ENCODE measurements around the gene SEMA6D.

Gene SEMA6D

GRCh38 chr15:47725906-47726305 is 8.6 kb downstream of the SEMA6D start:
- Histone ChIP-seq H3K4me3 (ENCODE audit: control insufficient read depth in 1 of 7, extremely low read depth in 1 of 7, insufficient read depth in 4 of 7, low read depth in 2 of 7, low read length in 6 of 7) (no peak overlapping the region), H3K4me1 (ENCODE audit: control extremely low read depth in 1 of 4, control insufficient read depth in 4 of 4, insufficient read depth in 4 of 4, low read length in 3 of 4) (no peaks in the 10 kb centered on the region), H3K36me3 (ENCODE audit: control insufficient read depth in 4 of 4, insufficient read depth in 4 of 4, low read length in 3 of 4) (no peaks in the 10 kb centered on the region), H3K9me3 (ENCODE audit: control extremely low read depth in 1 of 5, control insufficient read depth in 4 of 5, insufficient read depth in 2 of 5, low read depth in 1 of 5, low read length in 4 of 5) (no peaks in the 10 kb centered on the region), H3K27me3 (replicated peaks in 2 of 5; ENCODE audit: control insufficient read depth in 4 of 5, insufficient read depth in 5 of 5, low read length in 4 of 5) (peaks cover 0 to 13% (median 7%) of the 10 kb centered on the region in 5 experiments), H3K27ac (ENCODE audit: insufficient read depth in 1 of 2, low read depth in 1 of 2, low read length in 2 of 2, poor library complexity in 1 of 2, severe bottlenecking in 2 of 2) (no peak overlapping the region)
- ChIA-PET POLR2A (no interaction called here), CTCF (interaction anchor here (1.3 kb wide), 1 partner anchor 9 kb away, joined by 5 read pairs; the partner anchor contains the start of gene SEMA6D)
- no peak for DNase-seq
- 80% methylated on average over 6 of the region's 6 CpGs for WGBS (ENCODE audit: insufficient coverage)

- Histone ChIP-seq H3K36me3 (ENCODE audit: control insufficient read depth in 4 of 4, insufficient read depth in 4 of 4, low read length in 3 of 4) (no peaks in the 10 kb centered on the region), H3K27me3 (replicated peaks in 2 of 5; ENCODE audit: control insufficient read depth in 4 of 5, insufficient read depth in 5 of 5, low read length in 4 of 5) (peaks cover 0 to 9% (median 6%) of the 10 kb centered on the region in 5 experiments), H3K4me3 (ENCODE audit: control insufficient read depth in 1 of 7, extremely low read depth in 1 of 7, insufficient read depth in 4 of 7, low read depth in 2 of 7, low read length in 6 of 7) (no peak overlapping the region), H3K9me3 (ENCODE audit: control extremely low read depth in 1 of 5, control insufficient read depth in 4 of 5, insufficient read depth in 2 of 5, low read depth in 1 of 5, low read length in 4 of 5) (no peaks in the 10 kb centered on the region), H3K27ac (ENCODE audit: insufficient read depth in 1 of 2, low read depth in 1 of 2, low read length in 2 of 2, poor library complexity in 1 of 2, severe bottlenecking in 2 of 2) (no peak overlapping the region), H3K4me1 (ENCODE audit: control extremely low read depth in 1 of 4, control insufficient read depth in 4 of 4, insufficient read depth in 4 of 4, low read length in 3 of 4) (no peaks in the 10 kb centered on the region)
- DNase-seq: no peak
- no CpG with 5 or more reads among the region's 1 CpG for WGBS (ENCODE audit: insufficient coverage)
- ChIA-PET POLR2A (no interaction called here), CTCF (interaction anchor here (1.3 kb wide), 1 partner anchor 9 kb away, joined by 5 read pairs; the partner anchor contains the start of gene SEMA6D)
Observed at GRCh38 chr15:47726399-47726823, 9.1 kb downstream of the SEMA6D start.

- POLR2A ChIA-PET: no interaction called here
- H3K4me1 ChIP-seq (ENCODE audit: control extremely low read depth in 1 of 4, control insufficient read depth in 4 of 4, insufficient read depth in 4 of 4, low read length in 3 of 4): no peaks in the 10 kb centered on the region
- no peaks in the 10 kb centered on the region for H3K9me3 ChIP-seq (ENCODE audit: control extremely low read depth in 1 of 5, control insufficient read depth in 4 of 5, insufficient read depth in 2 of 5, low read depth in 1 of 5, low read length in 4 of 5)
- H3K27me3 ChIP-seq (replicated peaks in 2 of 5; ENCODE audit: control insufficient read depth in 4 of 5, insufficient read depth in 5 of 5, low read length in 4 of 5): peaks cover 0 to 5% (median 2%) of the 10 kb centered on the region in 5 experiments
- no peak for DNase-seq
- no peak overlapping the region for H3K4me3 ChIP-seq (ENCODE audit: control insufficient read depth in 1 of 7, extremely low read depth in 1 of 7, insufficient read depth in 4 of 7, low read depth in 2 of 7, low read length in 6 of 7)
- CTCF ChIA-PET: no interaction called here
- no peaks in the 10 kb centered on the region for H3K36me3 ChIP-seq (ENCODE audit: control insufficient read depth in 4 of 4, insufficient read depth in 4 of 4, low read length in 3 of 4)
- no peak overlapping the region for H3K27ac ChIP-seq (ENCODE audit: insufficient read depth in 1 of 2, low read depth in 1 of 2, low read length in 2 of 2, poor library complexity in 1 of 2, severe bottlenecking in 2 of 2)
- 89% methylated on average over 4 of the region's 4 CpGs for WGBS (ENCODE audit: insufficient coverage)
Observed at GRCh38 chr15:47727137-47727536, 9.8 kb downstream of the SEMA6D start.

- Histone ChIP-seq H3K9me3 (ENCODE audit: control extremely low read depth in 1 of 5, control insufficient read depth in 4 of 5, insufficient read depth in 2 of 5, low read depth in 1 of 5, low read length in 4 of 5) (no peaks in the 10 kb centered on the region), H3K4me1 (ENCODE audit: control extremely low read depth in 1 of 4, control insufficient read depth in 4 of 4, insufficient read depth in 4 of 4, low read length in 3 of 4) (no peaks in the 10 kb centered on the region)
- CTCF ChIA-PET: no interaction called here
Observed at GRCh38 chr15:47727676-47728075, 10.4 kb downstream of the SEMA6D start.

GRCh38 chr15:47728426-47728825 is 11.1 kb downstream of the SEMA6D start:
- no peak overlapping the region for H3K27ac ChIP-seq (ENCODE audit: insufficient read depth in 1 of 2, low read depth in 1 of 2, low read length in 2 of 2, poor library complexity in 1 of 2, severe bottlenecking in 2 of 2)
- H3K9me3 ChIP-seq (ENCODE audit: control extremely low read depth in 1 of 5, control insufficient read depth in 4 of 5, insufficient read depth in 2 of 5, low read depth in 1 of 5, low read length in 4 of 5): no peaks in the 10 kb centered on the region
- WGBS (ENCODE audit: insufficient coverage): 99% methylated on average over 6 of the region's 6 CpGs
- H3K27me3 ChIP-seq (replicated peaks in 2 of 5; ENCODE audit: control insufficient read depth in 4 of 5, insufficient read depth in 5 of 5, low read length in 4 of 5): peaks cover 0 to 5% (median 0%) of the 10 kb centered on the region in 5 experiments
- no peaks in the 10 kb centered on the region for H3K4me1 ChIP-seq (ENCODE audit: control extremely low read depth in 1 of 4, control insufficient read depth in 4 of 4, insufficient read depth in 4 of 4, low read length in 3 of 4)
- no peak for DNase-seq
- ChIA-PET CTCF (no interaction called here), POLR2A (no interaction called here)
- no peaks in the 10 kb centered on the region for H3K36me3 ChIP-seq (ENCODE audit: control insufficient read depth in 4 of 4, insufficient read depth in 4 of 4, low read length in 3 of 4)
- no peak overlapping the region for H3K4me3 ChIP-seq (ENCODE audit: control insufficient read depth in 1 of 7, extremely low read depth in 1 of 7, insufficient read depth in 4 of 7, low read depth in 2 of 7, low read length in 6 of 7)

More at GRCh38 chr15:47727676-47728075, 10.4 kb downstream of the SEMA6D start:
- no peak for DNase-seq
- WGBS (ENCODE audit: insufficient coverage): 88% methylated on average over 1 of the region's 5 CpGs
- H3K4me3 ChIP-seq (ENCODE audit: control insufficient read depth in 1 of 7, extremely low read depth in 1 of 7, insufficient read depth in 4 of 7, low read depth in 2 of 7, low read length in 6 of 7): no peak overlapping the region
- POLR2A ChIA-PET: no interaction called here
- peaks cover 0 to 5% (median 0%) of the 10 kb centered on the region in 5 experiments for H3K27me3 ChIP-seq (replicated peaks in 2 of 5; ENCODE audit: control insufficient read depth in 4 of 5, insufficient read depth in 5 of 5, low read length in 4 of 5)
- no peaks in the 10 kb centered on the region for H3K36me3 ChIP-seq (ENCODE audit: control insufficient read depth in 4 of 4, insufficient read depth in 4 of 4, low read length in 3 of 4)
- H3K27ac ChIP-seq (ENCODE audit: insufficient read depth in 1 of 2, low read depth in 1 of 2, low read length in 2 of 2, poor library complexity in 1 of 2, severe bottlenecking in 2 of 2): no peak overlapping the region

GRCh38 chr15:47728886-47729285 is 11.6 kb downstream of the SEMA6D start:
- H3K4me1 ChIP-seq (ENCODE audit: control extremely low read depth in 1 of 4, control insufficient read depth in 4 of 4, insufficient read depth in 4 of 4, low read length in 3 of 4): no peaks in the 10 kb centered on the region
- no peak overlapping the region for H3K4me3 ChIP-seq (ENCODE audit: control insufficient read depth in 1 of 7, extremely low read depth in 1 of 7, insufficient read depth in 4 of 7, low read depth in 2 of 7, low read length in 6 of 7)
- peaks cover 0 to 5% (median 0%) of the 10 kb centered on the region in 5 experiments for H3K27me3 ChIP-seq (replicated peaks in 2 of 5; ENCODE audit: control insufficient read depth in 4 of 5, insufficient read depth in 5 of 5, low read length in 4 of 5)
- no peaks in the 10 kb centered on the region for H3K36me3 ChIP-seq (ENCODE audit: control insufficient read depth in 4 of 4, insufficient read depth in 4 of 4, low read length in 3 of 4)
- H3K9me3 ChIP-seq (ENCODE audit: control extremely low read depth in 1 of 5, control insufficient read depth in 4 of 5, insufficient read depth in 2 of 5, low read depth in 1 of 5, low read length in 4 of 5): no peaks in the 10 kb centered on the region
- 97% methylated on average over 4 of the region's 6 CpGs for WGBS (ENCODE audit: insufficient coverage)
- H3K27ac ChIP-seq (ENCODE audit: insufficient read depth in 1 of 2, low read depth in 1 of 2, low read length in 2 of 2, poor library complexity in 1 of 2, severe bottlenecking in 2 of 2): no peak overlapping the region
- ChIA-PET POLR2A (no interaction called here), CTCF (no interaction called here)
- no peak for DNase-seq

GRCh38 chr15:47731230-47731629 is 13.9 kb downstream of the SEMA6D start:
- Histone ChIP-seq H3K36me3 (ENCODE audit: control insufficient read depth in 4 of 4, insufficient read depth in 4 of 4, low read length in 3 of 4) (no peaks in the 10 kb centered on the region), H3K27me3 (replicated peaks in 2 of 5; ENCODE audit: control insufficient read depth in 4 of 5, insufficient read depth in 5 of 5, low read length in 4 of 5) (peaks cover 0 to 3% (median 0%) of the 10 kb centered on the region in 5 experiments), H3K9me3 (ENCODE audit: control extremely low read depth in 1 of 5, control insufficient read depth in 4 of 5, insufficient read depth in 2 of 5, low read depth in 1 of 5, low read length in 4 of 5) (no peaks in the 10 kb centered on the region), H3K4me3 (ENCODE audit: control insufficient read depth in 1 of 7, extremely low read depth in 1 of 7, insufficient read depth in 4 of 7, low read depth in 2 of 7, low read length in 6 of 7) (no peak overlapping the region), H3K27ac (ENCODE audit: insufficient read depth in 1 of 2, low read depth in 1 of 2, low read length in 2 of 2, poor library complexity in 1 of 2, severe bottlenecking in 2 of 2) (no peak overlapping the region), H3K4me1 (ENCODE audit: control extremely low read depth in 1 of 4, control insufficient read depth in 4 of 4, insufficient read depth in 4 of 4, low read length in 3 of 4) (no peaks in the 10 kb centered on the region)
- no peak for DNase-seq
- ChIA-PET CTCF (no interaction called here), POLR2A (no interaction called here)
- no CpG with 5 or more reads among the region's 3 CpGs for WGBS (ENCODE audit: insufficient coverage)

Data from common myeloid progenitor, CD34-positive (primary cell).